ENCODE results near the gene PPP2R2B. TPM values are rescaled to one million over a fixed set of nuclear protein-coding genes. Genes with fewer than 3 reads are reported as not detected.

PPP2R2B gene
- total and polyA plus RNA-seq, 7 donors = 0.03 to 0.71 (median 0.11) TPM; not detected in 1

DNA sequence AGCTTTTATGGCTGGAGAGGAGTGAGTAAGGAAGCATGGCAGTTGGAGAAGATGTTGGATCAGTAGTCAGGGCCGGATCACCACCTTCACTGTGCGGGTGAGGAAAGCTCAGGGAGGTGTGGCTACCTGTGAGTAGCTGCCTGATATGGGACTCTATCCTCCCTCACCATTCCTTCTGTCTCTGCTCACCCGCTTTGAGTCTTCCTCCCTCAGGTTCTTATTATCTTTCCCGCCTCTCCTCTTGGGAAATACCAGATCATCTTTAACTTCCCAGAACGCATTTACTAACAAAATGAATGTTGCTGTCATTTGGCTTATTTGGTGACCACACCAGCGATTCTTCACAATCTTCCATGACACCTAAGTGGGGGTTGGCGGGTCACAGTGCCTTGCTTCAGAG is 221.9 kb downstream of the PPP2R2B start:
- Histone ChIP-seq H3K4me3 (no peak overlapping the region), H3K27me3 (ENCODE audit: insufficient read depth in 3 of 3, low read length in 2 of 3) (no peaks in the 10 kb centered on the region), H3K4me1 (no peaks in the 10 kb centered on the region), H3K27ac (no peak overlapping the region), H3K36me3 (ENCODE audit: insufficient read depth in 1 of 2, low read depth in 1 of 2) (no peaks in the 10 kb centered on the region), H3K9me3 (no peaks in the 10 kb centered on the region)
- DNase-seq = no peak
- WGBS, 3 donors = 72 to 81% (median 77%) methylated on average over 7 of the region's 7 CpGs
- intact Hi-C loops (cut with DNase I) = no loop called here
- ATAC-seq = no peak
- TF ChIP-seq CTCF (IDR thresholded peaks at IDR 0.05) = no peak

DNA sequence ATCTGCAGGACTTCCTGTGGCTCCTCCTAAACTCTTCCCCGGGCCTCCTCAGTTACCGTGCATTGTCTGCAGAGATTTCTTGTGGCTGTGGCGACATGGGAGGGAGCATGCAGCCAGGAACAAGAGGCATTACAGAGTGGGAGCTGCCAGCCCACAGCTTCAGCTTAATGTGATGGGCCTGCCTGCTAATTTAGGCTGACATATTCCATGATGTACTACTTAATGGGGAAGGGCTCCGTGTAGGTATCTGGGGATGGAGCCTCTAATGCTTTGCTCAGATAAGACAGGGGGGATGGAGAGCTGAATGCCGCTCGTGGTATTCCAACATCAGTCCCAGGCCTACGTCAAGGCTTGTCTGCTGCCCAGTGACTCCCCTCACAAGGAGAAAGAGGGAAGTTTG is 225.0 kb downstream of the PPP2R2B start:
- Histone ChIP-seq H3K27me3 (ENCODE audit: insufficient read depth in 3 of 3, low read length in 2 of 3) (no peaks in the 10 kb centered on the region), H3K4me1 (no peaks in the 10 kb centered on the region), H3K36me3 (ENCODE audit: insufficient read depth in 1 of 2, low read depth in 1 of 2) (no peaks in the 10 kb centered on the region), H3K27ac (no peak overlapping the region), H3K4me3 (no peak overlapping the region), H3K9me3 (no peaks in the 10 kb centered on the region)
- no peak for TF ChIP-seq CTCF (IDR thresholded peaks at IDR 0.05)
- no peak for DNase-seq
- 69 to 74% (median 73%) methylated on average over 7 of the region's 7 CpGs for WGBS, 3 donors
- ATAC-seq = no peak
- intact Hi-C loops (cut with DNase I) = no loop called here

DNA sequence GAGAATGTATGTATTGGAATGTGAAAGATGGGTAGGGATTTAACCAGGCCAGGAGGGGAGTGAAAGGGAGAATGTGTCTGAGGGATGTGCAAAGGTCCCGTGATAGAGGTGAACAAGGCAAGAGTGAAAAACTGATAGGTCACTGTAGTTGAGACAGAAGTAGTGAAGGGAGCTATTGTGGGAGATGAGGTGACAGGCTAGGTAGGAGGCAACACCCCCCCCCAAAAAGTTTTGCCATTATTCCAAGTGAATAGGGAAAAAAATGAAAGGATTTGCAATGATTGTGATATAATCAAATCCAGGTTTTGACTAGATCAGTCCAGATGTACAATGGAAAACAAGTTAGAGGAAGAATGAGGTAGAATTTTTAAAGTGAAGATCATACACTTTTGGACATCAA is 226.0 kb downstream of the PPP2R2B start:
- Histone ChIP-seq H3K27ac (no peak overlapping the region), H3K4me3 (no peak overlapping the region), H3K27me3 (ENCODE audit: insufficient read depth in 3 of 3, low read length in 2 of 3) (no peaks in the 10 kb centered on the region), H3K4me1 (no peaks in the 10 kb centered on the region), H3K9me3 (no peaks in the 10 kb centered on the region), H3K36me3 (ENCODE audit: insufficient read depth in 1 of 2, low read depth in 1 of 2) (no peaks in the 10 kb centered on the region)
- no peak for TF ChIP-seq CTCF (IDR thresholded peaks at IDR 0.05)
- intact Hi-C loops (cut with DNase I) = no loop called here
- no peak for DNase-seq
- no peak for ATAC-seq
- 85 to 93% (median 86%) methylated on average over 1 of the region's 1 CpG for WGBS, 3 donors

- TF ChIP-seq CTCF (IDR thresholded peaks at IDR 0.05) = no peak
These were observed 230.8 kb downstream of the PPP2R2B start for GRCh38 chr5:146647656-146648199.

DNA sequence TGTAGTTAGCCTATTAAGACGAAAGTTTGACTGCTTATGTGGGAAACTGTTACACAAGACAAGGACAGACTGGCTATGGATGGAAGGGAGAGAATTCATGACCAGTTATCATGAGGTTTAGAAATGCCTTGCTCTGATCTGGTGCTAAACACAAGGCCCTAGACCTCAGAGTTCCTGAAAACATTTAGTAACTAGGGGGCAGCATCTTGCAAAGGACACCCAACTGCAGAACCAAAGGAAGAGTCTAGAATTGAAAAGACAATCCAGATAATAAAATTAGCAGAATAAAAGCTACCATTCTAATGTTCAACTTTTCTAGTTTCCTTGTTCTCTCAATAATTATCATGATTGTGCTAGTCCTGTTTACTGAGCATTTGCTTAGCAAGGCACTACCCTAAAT is 232.1 kb downstream of the PPP2R2B start:
- Histone ChIP-seq H3K9me3 (no peaks in the 10 kb centered on the region), H3K27me3 (ENCODE audit: insufficient read depth in 3 of 3, low read length in 2 of 3) (no peaks in the 10 kb centered on the region), H3K4me3 (no peak overlapping the region), H3K27ac (no peak overlapping the region), H3K4me1 (no peaks in the 10 kb centered on the region), H3K36me3 (ENCODE audit: insufficient read depth in 1 of 2, low read depth in 1 of 2) (no peaks in the 10 kb centered on the region)
- intact Hi-C loops (cut with DNase I) = no loop called here
- no peak for TF ChIP-seq CTCF (IDR thresholded peaks at IDR 0.05)
- WGBS, 3 donors = 58 to 75% (median 58%) methylated on average over 1 of the region's 1 CpG
- ATAC-seq (no peak), DNase-seq (no peak)

More at GRCh38 chr5:146647656-146648199, 230.8 kb downstream of the PPP2R2B start:
- H3K4me3 ChIP-seq = no peak overlapping the region
- H3K27me3 ChIP-seq (ENCODE audit: insufficient read depth in 3 of 3, low read length in 2 of 3) = no peaks in the 10 kb centered on the region
- H3K36me3 ChIP-seq (ENCODE audit: insufficient read depth in 1 of 2, low read depth in 1 of 2) = no peaks in the 10 kb centered on the region
- H3K9me3 ChIP-seq = no peaks in the 10 kb centered on the region
- H3K4me1 ChIP-seq = no peaks in the 10 kb centered on the region
- H3K27ac ChIP-seq = no peak overlapping the region
- intact Hi-C loops (cut with DNase I) = no loop called here
- 32 to 49% (median 36%) methylated on average over 3 of the region's 3 CpGs for whole genome bisulfite sequencing, 3 donors
- ATAC-seq = no peak
- no peak for DNase-seq
